Astrocyte of the spinal cord (primary cell): ENCODE measurements around the gene DPH1.
"Not testable (repeated sequence)": the region's sequence is repeated elsewhere in the genome, so short reads cannot be mapped to it uniquely, and the experiment has no call there.

Experiments used
- DNase-seq: peaks from one replicate; pipeline ENCODE4 v3.0.0; 2011; ENCODE audit warnings: low read depth, low spot score
- H3K4me3 ChIP-seq: 2 replicates; pipeline ENCODE4 v1.5.1; 2011; ENCODE audit warnings: low read depth, mild to moderate bottlenecking, low read length, moderate library complexity
- CTCF ChIP-seq: IDR thresholded peaks from 2 replicates; pipeline ENCODE4 v1.5.1; 2012; ENCODE audit warnings: low read depth, mild to moderate bottlenecking, low read length, inconsistent platforms
- in situ Hi-C: cut with HindIII; loops from 2 replicates; pipeline ENCODE4 v1.10.0; 2017; ENCODE audit warnings: low sequenced_read_pairs

DPH1 gene

GRCh38 chr17:2029911-2030778, at the start of gene DPH1:
DPH1 (plus strand) TSS chr17:2030153; CDS start chr17:2030170, 17 bp downstream.
- no peak for TF ChIP-seq CTCF
- DNase-seq: peak; percentile 89
- H3K4me3 ChIP-seq: peak within 1 kb of the TSS; percentile 99
- in situ Hi-C loops: loop anchor here (25.0 kb wide), 1 partner anchor 118 kb away; no protein-coding TSS in a partner anchor

GRCh38 chr17:1980665-1981250, 49.2 kb upstream of the DPH1 start:
- H3K4me3 ChIP-seq: no peak overlapping the region
- in situ Hi-C loops: no loop called here
- DNase-seq: no peak
- TF ChIP-seq CTCF: no peak

DNA sequence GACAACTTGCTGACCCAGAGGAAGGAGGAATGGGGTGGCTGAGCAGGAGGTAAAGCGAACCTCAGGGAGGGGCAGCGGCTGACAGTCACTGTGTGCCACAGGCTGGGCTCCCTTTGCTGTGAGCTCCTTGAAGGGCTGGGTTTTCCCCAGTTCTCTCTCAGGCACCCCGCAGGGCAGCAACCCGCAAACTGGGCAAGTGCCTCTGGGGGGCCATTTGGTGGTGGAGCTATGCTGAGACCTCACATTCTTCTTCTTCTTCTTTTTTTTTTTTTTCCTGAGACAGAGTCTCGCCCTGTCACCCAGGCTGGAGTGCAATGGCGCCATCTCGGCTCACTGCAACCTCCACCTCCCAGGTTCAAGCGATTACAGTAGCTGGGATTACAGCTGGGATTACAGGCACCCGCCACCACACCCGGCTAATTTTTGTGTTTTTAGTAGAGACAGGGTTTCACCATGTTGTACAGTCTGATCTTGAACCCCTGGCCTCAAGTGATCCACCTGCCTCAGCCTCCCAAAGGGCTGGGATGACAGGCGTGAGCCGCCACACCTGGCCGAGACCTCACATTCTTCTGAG, 47.1 kb upstream of the DPH1 start:
- in situ Hi-C loops, H3K4me3 ChIP-seq, DNase-seq: not testable (repeated sequence)

GRCh38 chr17:1985093-1985492, 44.9 kb upstream of the DPH1 start:
- in situ Hi-C loops: no loop called here

GRCh38 chr17:1985686-1986085, 44.3 kb upstream of the DPH1 start:
- in situ Hi-C loops: no loop called here

More at GRCh38 chr17:1985093-1985492, 44.9 kb upstream of the DPH1 start:
- no peak for DNase-seq
- H3K4me3 ChIP-seq: no peak overlapping the region
- no peak for TF ChIP-seq CTCF

GRCh38 chr17:1986783-1987451, 43.0 kb upstream of the DPH1 start:
- in situ Hi-C loops: no loop called here
- DNase-seq: no peak
- no peak overlapping the region for H3K4me3 ChIP-seq
- no peak for TF ChIP-seq CTCF

More at GRCh38 chr17:1985686-1986085, 44.3 kb upstream of the DPH1 start:
- H3K4me3 ChIP-seq: no peak overlapping the region
- no peak for TF ChIP-seq CTCF
- DNase-seq: no peak
